ENCODE results near the gene TMEM45A. TPM values are rescaled to one million over a fixed set of nuclear protein-coding genes. Genes with fewer than 3 reads are reported as not detected.

Gene TMEM45A
- 2.1 to 3.8 TPM (median 2.9 TPM) in 5 replicates for total RNA-seq (2022; extraction: Qiagen RNA extraction; ENCODE audit: low read depth)

DNA sequence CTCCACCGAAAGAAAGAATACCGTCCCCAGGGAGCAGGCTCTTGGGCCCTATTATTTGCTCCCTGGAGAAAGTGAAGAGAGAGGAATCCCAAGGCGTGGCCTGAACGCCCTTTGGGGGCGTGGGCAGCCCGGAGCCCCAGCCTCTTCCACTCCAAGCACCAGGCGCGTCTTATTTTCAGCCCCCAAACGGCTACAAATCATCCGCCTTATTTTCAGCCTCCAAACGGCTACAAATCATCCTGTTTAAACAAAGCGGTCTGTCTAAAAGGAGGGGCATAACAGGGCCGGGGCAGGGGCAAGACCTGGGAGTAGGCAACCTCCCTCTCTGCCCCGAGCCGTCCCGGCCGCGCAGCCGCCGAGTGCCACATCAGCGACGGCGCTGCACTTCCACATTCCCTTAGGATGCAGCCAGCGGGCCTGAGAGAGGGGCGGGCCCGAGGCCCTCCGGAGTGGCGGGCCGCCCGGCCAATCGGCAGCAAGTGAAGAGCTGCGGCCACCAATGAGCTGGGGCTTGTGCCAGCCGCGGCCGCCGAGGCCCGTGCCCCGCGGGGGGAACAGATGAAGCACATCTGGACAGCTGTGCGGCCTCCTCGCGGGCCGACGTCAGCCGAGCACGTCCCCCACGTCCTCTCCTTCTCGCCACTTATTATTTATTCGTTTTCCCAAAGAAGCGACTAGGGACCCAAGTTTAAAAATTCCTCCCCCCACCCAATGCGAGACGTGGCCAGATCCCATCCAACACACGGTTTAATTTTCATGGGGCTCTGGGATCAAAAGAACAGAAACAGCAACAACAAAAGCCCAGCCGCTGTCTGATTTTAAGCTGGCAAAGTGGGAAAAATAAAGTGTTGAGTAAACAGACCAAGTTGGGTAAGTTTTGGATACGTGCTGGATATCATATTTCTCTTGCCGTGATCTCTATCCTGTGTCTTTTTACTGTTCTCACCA, at the start of gene TMEM45A:
TMEM45A (plus strand) TSS at position 561 of the 948 bp plus-strand sequence. CDS start 62,593 bp downstream, outside the sequence.

GRCh38 chr3:100609305-100609704, 116.9 kb downstream of the TMEM45A start, which contains the start of gene ADGRG7:
ADGRG7 (plus strand) TSS chr3:100609601; CDS start chr3:100609857, 256 bp downstream.

Other genes starting within 250 kb of the TMEM45A start
- gene TBC1D23, start 231.6 kb upstream of the TMEM45A start, total RNA-seq (2022; extraction: Qiagen RNA extraction; ENCODE audit: low read depth), result 13.3 to 15.1 TPM (median 13.7 TPM) in 5 replicates
- 64.4 to 91.8 TPM (median 87.7 TPM) in 5 replicates for gene NIT2, start 157.9 kb upstream of the TMEM45A start, total RNA-seq (2022; extraction: Qiagen RNA extraction; ENCODE audit: low read depth)
- gene TOMM70, start 91.5 kb upstream of the TMEM45A start, total RNA-seq (2022; extraction: Qiagen RNA extraction; ENCODE audit: low read depth), result 49.1 to 61.2 TPM (median 50.6 TPM) in 5 replicates
- 0.79 to 1.1 TPM (median 0.85 TPM) in 5 replicates for gene LNP1, start 91.1 kb upstream of the TMEM45A start, total RNA-seq (2022; extraction: Qiagen RNA extraction; ENCODE audit: low read depth)
- gene ADGRG7, start 117.0 kb downstream of the TMEM45A start, total RNA-seq (2022; extraction: Qiagen RNA extraction; ENCODE audit: low read depth), result not detected in 5 replicates
- 139 to 157 TPM (median 151 TPM) in 5 replicates for gene TFG, start 216.9 kb downstream of the TMEM45A start, total RNA-seq (2022; extraction: Qiagen RNA extraction; ENCODE audit: low read depth)